ENCODE results near the gene SLC39A2.

Gene SLC39A2

DNA sequence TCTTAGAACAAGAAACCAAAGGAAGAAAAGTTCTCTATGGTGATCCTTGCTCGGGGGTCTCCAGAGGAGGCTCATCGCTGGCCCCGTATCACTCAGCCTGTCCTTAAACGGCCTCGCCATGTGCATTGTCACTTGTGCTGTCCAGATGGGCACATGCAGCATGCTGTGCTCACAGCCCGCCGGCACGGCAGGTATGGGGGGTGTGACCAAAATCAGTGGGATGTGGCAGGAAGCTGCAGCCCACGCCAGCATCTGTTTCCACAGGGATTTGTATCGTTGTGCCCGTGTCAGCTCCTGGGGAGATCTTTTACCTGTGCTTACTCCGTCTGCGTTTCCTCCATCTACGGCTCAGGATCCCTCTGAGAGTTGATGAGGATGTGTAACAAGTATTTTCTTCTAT is 2.6 kb upstream of the SLC39A2 start:
- DNase-seq (ENCODE audit: low read depth, low spot score) = no peak
- TF ChIP-seq, protein P1, sequence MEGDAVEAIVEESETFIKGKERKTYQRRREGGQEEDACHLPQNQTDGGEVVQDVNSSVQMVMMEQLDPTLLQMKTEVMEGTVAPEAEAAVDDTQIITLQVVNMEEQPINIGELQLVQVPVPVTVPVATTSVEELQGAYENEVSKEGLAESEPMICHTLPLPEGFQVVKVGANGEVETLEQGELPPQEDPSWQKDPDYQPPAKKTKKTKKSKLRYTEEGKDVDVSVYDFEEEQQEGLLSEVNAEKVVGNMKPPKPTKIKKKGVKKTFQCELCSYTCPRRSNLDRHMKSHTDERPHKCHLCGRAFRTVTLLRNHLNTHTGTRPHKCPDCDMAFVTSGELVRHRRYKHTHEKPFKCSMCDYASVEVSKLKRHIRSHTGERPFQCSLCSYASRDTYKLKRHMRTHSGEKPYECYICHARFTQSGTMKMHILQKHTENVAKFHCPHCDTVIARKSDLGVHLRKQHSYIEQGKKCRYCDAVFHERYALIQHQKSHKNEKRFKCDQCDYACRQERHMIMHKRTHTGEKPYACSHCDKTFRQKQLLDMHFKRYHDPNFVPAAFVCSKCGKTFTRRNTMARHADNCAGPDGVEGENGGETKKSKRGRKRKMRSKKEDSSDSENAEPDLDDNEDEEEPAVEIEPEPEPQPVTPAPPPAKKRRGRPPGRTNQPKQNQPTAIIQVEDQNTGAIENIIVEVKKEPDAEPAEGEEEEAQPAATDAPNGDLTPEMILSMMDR (IDR thresholded peaks at IDR 0.05; ENCODE audit: insufficient read depth, low read length, missing control alignments) = no peak
- CTCF ChIA-PET = interaction anchor here (0.9 to 17.1 kb wide), 8 partner anchors 9 to 108 kb away, joined by 3 to 288 read pairs (median 12); no protein-coding TSS in a partner anchor
- POLR2A ChIA-PET = no interaction called here
- H3K4me3 ChIP-seq (ENCODE audit: low read depth, low read length) = no peak overlapping the region

DNA sequence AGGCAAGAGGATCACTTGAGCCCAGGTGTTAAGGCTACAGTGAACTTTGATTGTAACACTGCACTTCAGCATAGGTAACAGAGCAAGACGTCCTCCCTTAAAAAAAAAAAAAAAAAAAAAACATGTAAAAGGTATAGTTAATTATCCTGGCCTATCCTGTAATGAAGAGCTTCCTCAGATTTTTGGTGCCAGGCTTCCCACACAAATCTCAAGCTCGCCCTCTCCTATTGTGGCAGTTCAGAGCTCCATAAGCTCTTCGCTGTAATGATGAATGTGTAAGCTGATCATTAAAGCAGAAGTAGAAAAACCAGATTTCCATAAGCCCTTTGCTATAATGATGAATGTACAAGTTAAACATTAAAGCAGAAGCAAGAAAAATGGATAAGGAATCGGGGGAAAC is 2.0 kb upstream of the SLC39A2 start:
- no peak overlapping the region for H3K4me3 ChIP-seq (ENCODE audit: low read depth, low read length)
- ChIA-PET POLR2A (no interaction called here), CTCF (interaction anchor here (0.9 to 17.1 kb wide), 8 partner anchors 8 to 107 kb away, joined by 3 to 288 read pairs (median 7); no protein-coding TSS in a partner anchor)
- TF ChIP-seq, protein P1 (IDR thresholded peaks at IDR 0.05; ENCODE audit: insufficient read depth, low read length, missing control alignments) = no peak
- no peak for DNase-seq (ENCODE audit: low read depth, low spot score)

DNA sequence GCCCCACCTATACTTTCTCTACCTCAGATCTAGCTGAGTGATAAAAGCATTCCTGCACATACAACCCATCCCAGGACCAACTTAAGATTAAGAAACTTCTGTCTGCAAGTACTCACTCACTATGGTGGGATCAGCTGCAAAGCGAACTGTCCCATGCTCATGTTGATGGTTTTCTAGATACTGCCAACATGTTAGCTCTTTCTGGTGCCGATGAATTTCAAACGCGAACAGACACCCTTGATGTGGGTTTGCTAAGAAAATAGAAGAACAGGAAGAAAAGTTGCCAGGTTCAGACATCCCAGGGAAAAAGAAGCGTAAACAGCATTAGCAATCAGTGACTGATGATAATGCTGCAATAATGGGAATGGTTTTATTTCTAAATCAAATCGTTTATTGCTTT is 1.5 kb upstream of the SLC39A2 start:
- no peak overlapping the region for H3K4me3 ChIP-seq (ENCODE audit: low read depth, low read length)
- TF ChIP-seq, protein P1 (IDR thresholded peaks at IDR 0.05; ENCODE audit: insufficient read depth, low read length, missing control alignments) = no peak
- no peak for DNase-seq (ENCODE audit: low read depth, low spot score)
- CTCF ChIA-PET = interaction anchor here (0.9 to 17.1 kb wide), 8 partner anchors 8 to 107 kb away, joined by 3 to 288 read pairs (median 7); no protein-coding TSS in a partner anchor
- POLR2A ChIA-PET = interaction anchor here (0.6 kb wide), 1 partner anchor 52 kb away, joined by 3 read pairs; no protein-coding TSS in a partner anchor

DNA sequence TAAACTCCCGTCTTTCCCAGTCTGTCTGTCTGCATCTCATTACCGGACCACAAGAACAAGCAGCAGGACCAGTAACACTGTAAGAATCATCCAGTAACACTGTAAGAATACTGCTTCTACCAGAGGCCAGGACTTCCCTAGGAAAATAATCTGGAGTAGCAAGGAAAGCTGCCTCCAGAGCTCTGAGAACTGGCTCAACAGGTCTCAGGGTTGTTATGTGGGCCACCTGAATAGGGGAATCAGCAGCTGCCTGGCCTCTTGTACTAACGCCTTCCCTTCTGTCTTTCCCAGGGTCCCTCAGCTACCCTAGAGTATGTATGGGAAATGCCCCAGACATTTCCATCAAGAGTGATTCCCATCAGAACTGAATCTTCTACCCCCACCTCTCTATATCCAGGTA is 954 bp upstream of the SLC39A2 start:
- ChIA-PET POLR2A (interaction anchor here (0.6 to 1.2 kb wide), 4 partner anchors 9 to 106 kb away, joined by 3 read pairs; no protein-coding TSS in a partner anchor), CTCF (interaction anchor here (1.6 to 17.1 kb wide), 6 partner anchors 17 to 106 kb away, joined by 4 to 288 read pairs (median 20); no protein-coding TSS in a partner anchor)
- no peak for DNase-seq (ENCODE audit: low read depth, low spot score)
- TF ChIP-seq, protein P1 (IDR thresholded peaks at IDR 0.05; ENCODE audit: insufficient read depth, low read length, missing control alignments) = no peak
- H3K4me3 ChIP-seq (ENCODE audit: low read depth, low read length) = no peak overlapping the region

DNA sequence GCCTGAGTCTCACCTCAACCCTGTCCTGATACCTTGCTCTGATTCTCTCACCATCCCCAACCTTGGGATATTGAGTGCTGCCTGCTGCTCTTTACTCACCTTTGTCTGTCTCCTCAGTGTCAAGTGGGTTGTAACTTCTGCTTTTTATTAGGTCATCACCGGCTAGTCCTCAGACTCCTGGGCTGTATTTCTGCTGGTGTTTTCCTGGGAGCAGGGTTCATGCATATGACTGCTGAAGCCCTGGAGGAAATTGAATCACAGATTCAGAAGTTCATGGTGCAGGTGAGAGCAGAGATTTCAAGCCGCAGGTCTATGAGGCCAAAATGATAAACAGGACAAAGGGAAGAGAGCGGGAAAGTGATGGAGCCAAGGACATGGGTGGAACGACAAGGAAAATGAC is 498 bp downstream of the SLC39A2 start:
- TF ChIP-seq, protein P1 (IDR thresholded peaks at IDR 0.05; ENCODE audit: insufficient read depth, low read length, missing control alignments) = no peak
- no peak overlapping the region for H3K4me3 ChIP-seq (ENCODE audit: low read depth, low read length)
- no peak for DNase-seq (ENCODE audit: low read depth, low spot score)
- ChIA-PET POLR2A (no interaction called here), CTCF (interaction anchor here (0.8 to 17.1 kb wide), 9 partner anchors 8 to 105 kb away, joined by 3 to 288 read pairs (median 4); no protein-coding TSS in a partner anchor)

DNA sequence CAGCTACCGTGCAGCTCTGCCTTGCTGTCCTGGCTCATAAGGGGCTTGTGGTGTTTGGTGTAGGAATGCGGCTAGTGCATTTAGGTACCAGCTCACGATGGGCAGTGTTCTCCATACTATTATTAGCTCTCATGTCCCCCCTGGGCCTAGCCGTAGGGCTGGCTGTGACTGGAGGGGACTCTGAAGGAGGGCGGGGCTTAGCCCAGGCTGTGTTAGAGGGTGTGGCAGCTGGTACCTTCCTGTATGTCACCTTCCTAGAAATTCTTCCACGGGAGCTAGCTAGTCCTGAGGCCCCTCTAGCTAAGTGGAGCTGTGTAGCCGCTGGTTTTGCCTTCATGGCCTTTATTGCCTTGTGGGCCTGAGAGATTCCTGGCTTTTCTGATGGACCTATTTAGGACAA is 2.1 kb downstream of the SLC39A2 start:
- TF ChIP-seq, protein P1 (IDR thresholded peaks at IDR 0.05; ENCODE audit: insufficient read depth, low read length, missing control alignments) = no peak
- DNase-seq (ENCODE audit: low read depth, low spot score) = no peak
- no peak overlapping the region for H3K4me3 ChIP-seq (ENCODE audit: low read depth, low read length)
- POLR2A ChIA-PET = no interaction called here
- CTCF ChIA-PET = interaction anchor here (0.9 to 17.1 kb wide), 5 partner anchors 14 to 135 kb away, joined by 3 to 288 read pairs (median 6); no protein-coding TSS in a partner anchor
